GM19025 (cell line): ENCODE measurements around the gene KLHL8.
A peak's percentile ranks its signal among the peaks of the same experiment; 100 is the strongest.
"Not testable (repeated sequence)": the region's sequence is repeated elsewhere in the genome, so short reads cannot be mapped to it uniquely, and the experiment has no call there.

Experiments
- ATAC-seq: cut with Tn5 transposase; IDR thresholded peaks from one replicate; pipeline ENCODE4 v1.9.1; 2021; ENCODE audit warnings: mild to moderate bottlenecking, low read depth, moderate library complexity; ENCODE audit not compliant: unreplicated experiment

The KLHL8 gene

DNA sequence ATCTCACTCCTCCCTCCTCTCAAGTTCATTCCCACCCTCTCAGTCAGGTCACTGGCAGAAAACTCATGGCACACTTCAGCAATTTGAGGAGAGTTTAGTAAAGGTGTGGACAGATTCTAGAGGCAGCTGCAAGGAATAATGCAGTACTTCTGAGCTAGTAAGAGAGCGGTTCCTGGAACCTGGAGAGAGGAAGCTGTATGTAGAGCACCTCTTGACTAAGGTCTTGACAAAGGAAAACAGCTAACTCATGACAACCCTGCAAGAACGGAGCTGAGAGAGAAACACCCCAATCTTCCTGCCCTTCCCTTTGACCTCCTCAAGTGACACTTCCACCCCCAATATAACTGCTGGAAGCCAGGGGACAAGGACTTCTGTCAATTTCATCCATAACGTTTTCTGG, 9.6 kb upstream of the KLHL8 start:
- no peak for ATAC-seq

DNA sequence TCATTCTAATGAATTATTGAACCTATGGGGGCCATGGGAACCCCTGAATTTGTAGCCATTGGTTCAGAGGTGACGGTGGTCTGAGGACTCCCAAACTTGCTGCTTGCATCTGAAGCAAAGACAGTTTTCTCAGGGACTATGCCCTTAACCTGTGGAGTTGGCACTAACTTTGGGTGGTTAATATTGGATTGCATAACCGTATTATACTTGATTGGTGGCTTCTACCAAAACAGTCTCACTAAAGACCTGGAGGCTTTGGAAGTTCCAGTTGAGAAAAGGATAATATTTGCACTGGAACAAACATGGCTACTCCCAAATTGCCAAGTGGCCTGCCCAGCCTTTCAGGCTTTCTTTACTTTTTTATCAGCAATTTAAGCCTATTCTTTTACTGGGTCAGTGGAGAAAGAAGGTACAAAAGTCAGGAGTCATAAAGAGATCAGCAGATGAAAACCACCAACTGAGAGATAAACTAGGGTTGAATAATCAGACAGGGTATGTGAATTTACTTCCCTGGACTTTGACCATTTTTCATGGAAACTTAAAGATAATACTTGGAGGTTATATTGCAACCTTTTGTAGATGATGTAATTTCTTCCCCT, 7.9 kb upstream of the KLHL8 start:
- ATAC-seq, result no peak

GRCh38 chr4:87227751-87228151, 7.3 kb upstream of the KLHL8 start:
- no peak for ATAC-seq

DNA sequence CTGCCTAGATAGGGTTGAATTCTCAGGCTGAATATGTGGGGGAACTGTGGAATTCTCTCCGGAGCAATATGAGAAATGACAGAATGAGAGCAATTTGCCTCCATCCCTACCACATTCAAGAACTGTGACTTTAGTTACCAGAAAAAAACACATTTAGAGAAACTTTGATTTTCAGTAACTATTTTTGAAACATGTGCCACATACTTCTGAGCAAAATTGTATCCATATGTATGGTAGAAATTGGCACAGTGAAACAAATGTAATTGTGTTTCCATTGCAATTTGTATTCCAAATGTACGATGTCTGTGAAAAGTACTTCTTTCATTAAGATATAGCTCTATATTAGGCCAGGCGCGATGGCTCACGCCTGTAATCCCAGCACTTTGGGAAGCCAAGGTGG, 5.5 kb upstream of the KLHL8 start:
- ATAC-seq, result no peak

GRCh38 chr4:87224141-87224923, 3.9 kb upstream of the KLHL8 start:
- no peak for ATAC-seq

DNA sequence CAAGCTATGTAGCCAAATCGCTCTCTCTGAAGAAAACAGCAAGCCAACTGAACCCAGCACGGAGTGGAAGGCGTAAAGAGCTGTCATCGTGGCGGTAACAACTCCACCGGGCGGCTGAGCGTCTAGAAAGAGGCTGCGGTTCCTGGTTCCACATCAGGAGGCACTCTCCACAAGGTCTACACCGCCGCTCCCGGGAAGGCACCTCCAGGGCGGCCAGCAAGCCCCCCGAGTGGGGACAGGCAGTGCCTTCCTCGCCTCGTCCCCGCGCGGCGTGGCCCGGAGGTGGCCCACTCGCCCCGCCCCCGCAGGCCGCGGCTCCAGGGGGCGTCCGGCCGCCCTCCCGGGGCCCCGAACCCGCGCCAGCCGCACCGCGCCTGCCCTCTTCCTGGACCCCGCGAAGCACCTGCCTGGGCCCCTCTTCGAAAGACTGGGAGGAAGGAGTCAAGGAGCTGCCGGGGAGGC, 755 bp downstream of the KLHL8 start:
- peak; percentile 21 for ATAC-seq

- not testable (repeated sequence) for ATAC-seq
These were observed 3.1 kb downstream of the KLHL8 start for GRCh38 chr4:87217235-87217763.

DNA sequence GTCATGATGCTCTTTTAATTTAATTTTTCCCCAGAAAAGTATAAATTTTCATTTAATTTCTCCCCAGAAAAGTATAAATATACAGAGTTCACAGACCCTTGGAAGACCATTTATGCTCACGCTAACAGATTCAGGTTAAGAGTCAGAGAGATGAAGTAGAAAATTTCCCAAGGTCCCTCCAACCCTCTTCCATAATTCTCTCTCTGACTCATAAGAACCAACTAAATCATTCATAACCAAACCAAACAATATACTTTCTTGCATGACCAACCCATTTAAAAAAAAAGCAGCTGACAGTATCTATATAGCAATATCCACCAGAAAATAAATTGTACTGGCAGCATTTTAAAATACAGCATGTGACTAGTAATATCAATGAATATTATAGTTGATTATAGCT, 3.9 kb downstream of the KLHL8 start:
- no peak for ATAC-seq

DNA sequence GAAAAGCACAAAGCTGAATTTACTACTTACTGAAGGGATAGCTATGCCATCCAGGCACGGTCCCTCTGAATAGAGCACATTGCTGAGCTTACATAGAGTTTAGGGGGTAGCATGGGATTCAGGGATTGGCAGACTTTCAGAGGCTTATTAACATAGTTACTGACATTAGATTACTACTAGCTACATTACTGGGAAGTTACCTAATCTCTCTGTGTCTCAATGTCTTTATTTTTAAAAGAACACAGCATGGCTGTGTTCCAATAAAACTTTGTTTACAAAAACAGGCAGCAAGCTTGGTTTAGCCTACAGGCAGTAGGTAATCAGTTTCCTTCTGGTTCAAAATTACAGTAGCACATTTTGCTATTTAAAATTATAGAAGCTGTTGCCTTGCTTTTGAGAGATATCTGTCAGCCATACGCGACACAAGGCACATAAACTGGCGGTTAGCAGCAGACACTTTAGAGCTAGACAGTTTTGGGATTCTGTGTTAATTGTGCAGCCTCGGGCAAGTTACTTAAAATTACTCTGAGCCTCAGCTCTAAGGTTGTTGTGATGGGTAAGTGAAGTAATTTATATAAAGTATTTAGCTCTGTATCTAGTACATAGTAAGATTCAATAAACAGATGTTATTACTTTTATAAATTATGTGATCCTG, 6.9 kb downstream of the KLHL8 start:
- ATAC-seq, result no peak

DNA sequence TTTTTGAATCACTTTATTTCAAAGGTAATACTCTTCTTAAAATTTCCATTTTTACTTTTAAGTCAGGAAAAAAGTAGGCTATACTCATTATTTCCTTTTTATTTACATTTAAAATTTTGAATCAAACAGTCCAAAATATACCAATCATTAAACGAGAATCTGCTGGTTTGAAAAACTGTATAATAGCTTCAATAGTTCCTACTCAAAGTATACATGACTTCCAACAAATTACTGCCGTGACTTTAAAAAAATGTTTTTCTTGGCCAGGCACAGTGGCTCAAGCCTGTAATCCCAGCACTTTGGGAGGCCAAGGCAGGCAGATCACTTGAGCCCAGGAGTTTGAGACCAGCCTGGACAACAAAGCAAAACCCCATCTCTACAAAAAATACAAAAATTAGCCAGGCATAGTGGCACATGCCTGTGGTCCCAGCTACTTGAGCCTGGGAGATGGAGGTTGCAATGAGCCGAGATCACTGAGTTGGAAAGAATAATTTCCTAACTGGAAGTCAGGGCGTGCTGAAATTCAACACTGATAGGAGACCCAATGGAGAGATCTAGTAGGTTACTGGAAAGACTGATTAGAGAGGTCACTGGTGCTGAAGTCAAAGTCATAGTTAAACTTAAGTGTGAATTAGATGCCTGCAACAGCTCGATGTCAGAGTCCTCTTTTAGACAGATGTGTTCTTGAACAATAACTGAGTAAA, 9.0 kb downstream of the KLHL8 start:
- no peak for ATAC-seq

DNA sequence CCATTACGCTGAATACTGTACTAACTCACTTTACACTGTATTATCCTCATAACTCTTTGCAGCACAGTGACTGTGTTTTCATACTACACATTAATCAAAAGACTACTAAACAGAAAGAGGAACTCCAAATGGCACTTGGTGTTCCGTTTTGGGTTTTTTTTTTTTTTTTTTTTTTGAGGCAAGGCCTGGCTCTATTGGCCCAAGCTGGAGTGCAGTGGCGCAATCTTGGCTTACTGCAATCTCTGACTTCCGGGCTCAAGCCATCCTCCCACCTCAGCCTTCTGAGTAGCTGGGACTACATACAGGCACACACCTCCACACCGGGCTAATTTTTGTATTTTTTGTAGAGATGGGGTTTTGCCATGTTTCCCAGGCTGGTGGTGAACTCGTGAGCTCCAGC, 10.7 kb downstream of the KLHL8 start:
- ATAC-seq, result peak; percentile 81

GRCh38 chr4:87209182-87209581, 11.2 kb downstream of the KLHL8 start:
- ATAC-seq, result no peak

GRCh38 chr4:87204559-87204958, 15.9 kb downstream of the KLHL8 start:
- ATAC-seq, result no peak

- ATAC-seq, result no peak
These were observed 23.5 kb downstream of the KLHL8 start for GRCh38 chr4:87196927-87197326.

DNA sequence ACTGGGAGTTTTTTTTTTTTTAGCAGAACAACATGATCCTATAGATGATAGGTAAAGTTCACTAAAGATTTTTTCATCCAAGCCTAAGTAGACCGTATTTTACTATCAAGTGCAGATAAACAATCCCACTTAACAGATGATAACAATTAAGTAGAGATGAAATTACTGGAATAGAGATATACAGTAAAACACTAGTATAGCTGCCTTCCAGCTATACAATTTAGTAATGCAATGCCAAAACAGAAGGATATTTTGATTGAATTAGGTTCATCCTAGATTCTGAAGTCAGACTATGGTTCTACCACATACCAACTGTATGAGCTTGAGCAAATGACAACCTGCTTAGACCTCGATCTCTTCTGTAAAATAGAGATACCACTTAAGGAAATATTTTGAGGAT, 24.3 kb downstream of the KLHL8 start:
- no peak for ATAC-seq

- no peak for ATAC-seq
These were observed 26.3 kb downstream of the KLHL8 start for GRCh38 chr4:87193958-87194675.

GRCh38 chr4:87192145-87192919, 28.1 kb downstream of the KLHL8 start:
- ATAC-seq, result no peak

GRCh38 chr4:87188932-87189331, 31.5 kb downstream of the KLHL8 start:
- no peak for ATAC-seq

DNA sequence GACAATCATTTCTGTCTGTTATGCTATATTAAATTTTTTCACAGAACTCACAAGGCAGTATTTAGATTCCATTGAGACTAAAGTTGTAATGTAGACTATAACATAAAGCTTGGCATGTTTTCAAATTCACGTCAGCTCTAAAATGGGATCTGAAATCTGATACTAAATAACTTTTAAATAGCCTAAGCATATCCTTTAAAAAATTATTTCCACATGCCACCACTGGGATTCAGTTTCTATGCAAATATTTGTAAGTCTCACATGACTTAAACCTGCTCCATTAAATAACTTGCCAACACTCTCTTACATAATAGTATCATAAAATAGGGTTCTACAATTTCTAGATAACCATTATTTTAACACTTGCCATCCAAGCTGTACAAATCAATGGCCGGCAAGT, 32.4 kb downstream of the KLHL8 start:
- ATAC-seq, result no peak
